AG04449 (cell line): ENCODE data around the gene CRABP2.

Experiments used
- CTCF ChIA-PET: fragments of 350-600 bp; formaldehyde crosslinking; extraction: SDS; loops from one replicate; lab custom pipeline; 2021; ENCODE audit warnings: antibody characterized with exemption; lab: Yijun Ruan, JAX
- POLR2A ChIA-PET: fragments of 400-600, 350-600 bp; formaldehyde crosslinking; extraction: SDS; loops from one replicate; lab custom pipeline; 2020; ENCODE audit warnings: antibody characterized with exemption, inconsistent platforms; lab: Yijun Ruan, JAX
- DNase-seq: peaks from one replicate; pipeline ENCODE4 v3.0.0-alpha.2; 2010; ENCODE audit warnings: low read depth, low spot score
- H3K4me3 ChIP-seq: 2 replicates; pipeline ENCODE4 v1.5.1; 2011; ENCODE audit warnings: low read depth, mild to moderate bottlenecking, control low read depth, low read length
- TF ChIP-seq, protein P1 (sequence below): IDR thresholded peaks from one replicate; pipeline ENCODE4 v1.5.1; 2011; ENCODE audit warnings: mild to moderate bottlenecking, moderate library complexity, low read length, control low read depth, inconsistent platforms; ENCODE audit not compliant: insufficient read depth; ENCODE audit errors: missing control alignments

The CRABP2 gene

DNA sequence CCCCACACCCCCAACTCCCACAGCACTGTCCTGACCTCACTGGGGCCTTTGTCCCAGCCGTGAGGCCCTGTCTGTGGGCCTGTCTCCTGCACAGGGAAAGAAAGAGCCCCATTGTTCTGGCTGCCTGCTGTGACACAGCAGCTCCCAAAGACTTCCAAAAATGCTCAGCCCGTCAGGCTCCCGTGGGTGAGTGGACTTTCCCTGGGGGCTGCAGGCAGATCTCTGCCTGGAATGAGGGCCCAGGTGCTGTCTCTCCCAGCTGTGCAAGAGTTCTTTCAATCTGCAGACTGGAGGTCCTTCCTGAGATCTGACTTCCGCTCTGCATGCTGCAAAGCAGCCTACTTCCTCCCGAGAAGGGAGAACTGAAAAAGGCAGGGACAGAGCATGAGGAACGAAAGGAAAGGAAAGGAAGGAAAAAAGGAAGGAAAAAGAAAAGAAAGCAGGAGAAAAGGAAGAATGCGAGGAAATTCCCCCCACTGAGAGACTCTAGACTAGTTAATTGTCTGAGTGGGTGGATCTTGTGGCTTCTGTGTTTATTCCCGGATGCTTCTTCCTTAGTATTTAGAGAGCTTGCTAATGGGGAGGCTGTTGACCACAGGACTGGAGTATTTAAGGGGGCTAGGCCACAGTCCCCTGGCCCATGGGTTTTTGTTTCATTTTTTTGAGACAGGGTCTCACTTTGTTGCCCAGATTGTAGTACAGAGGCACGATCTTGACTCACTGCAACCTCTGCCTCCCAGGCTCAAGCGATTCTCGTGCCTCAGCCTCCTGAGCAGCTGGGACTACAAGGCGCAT is 43.2 kb downstream of the CRABP2 start:
- no peak for DNase-seq
- ChIA-PET POLR2A (interaction anchor here (0.6 to 1.7 kb wide), 2 partner anchors 15 to 270 kb away, joined by 4 to 14 read pairs; partner anchors contain the start of gene NES), CTCF (interaction anchor here (1.0 to 13.1 kb wide), 12 partner anchors 15 to 276 kb away, joined by 3 to 506 read pairs (median 22); partner anchors contain the start of genes BCAN, HAPLN2, ISG20L2 and METTL25B)
- TF ChIP-seq, protein P1, sequence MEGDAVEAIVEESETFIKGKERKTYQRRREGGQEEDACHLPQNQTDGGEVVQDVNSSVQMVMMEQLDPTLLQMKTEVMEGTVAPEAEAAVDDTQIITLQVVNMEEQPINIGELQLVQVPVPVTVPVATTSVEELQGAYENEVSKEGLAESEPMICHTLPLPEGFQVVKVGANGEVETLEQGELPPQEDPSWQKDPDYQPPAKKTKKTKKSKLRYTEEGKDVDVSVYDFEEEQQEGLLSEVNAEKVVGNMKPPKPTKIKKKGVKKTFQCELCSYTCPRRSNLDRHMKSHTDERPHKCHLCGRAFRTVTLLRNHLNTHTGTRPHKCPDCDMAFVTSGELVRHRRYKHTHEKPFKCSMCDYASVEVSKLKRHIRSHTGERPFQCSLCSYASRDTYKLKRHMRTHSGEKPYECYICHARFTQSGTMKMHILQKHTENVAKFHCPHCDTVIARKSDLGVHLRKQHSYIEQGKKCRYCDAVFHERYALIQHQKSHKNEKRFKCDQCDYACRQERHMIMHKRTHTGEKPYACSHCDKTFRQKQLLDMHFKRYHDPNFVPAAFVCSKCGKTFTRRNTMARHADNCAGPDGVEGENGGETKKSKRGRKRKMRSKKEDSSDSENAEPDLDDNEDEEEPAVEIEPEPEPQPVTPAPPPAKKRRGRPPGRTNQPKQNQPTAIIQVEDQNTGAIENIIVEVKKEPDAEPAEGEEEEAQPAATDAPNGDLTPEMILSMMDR: no peak
- no peak overlapping the region for H3K4me3 ChIP-seq

DNA sequence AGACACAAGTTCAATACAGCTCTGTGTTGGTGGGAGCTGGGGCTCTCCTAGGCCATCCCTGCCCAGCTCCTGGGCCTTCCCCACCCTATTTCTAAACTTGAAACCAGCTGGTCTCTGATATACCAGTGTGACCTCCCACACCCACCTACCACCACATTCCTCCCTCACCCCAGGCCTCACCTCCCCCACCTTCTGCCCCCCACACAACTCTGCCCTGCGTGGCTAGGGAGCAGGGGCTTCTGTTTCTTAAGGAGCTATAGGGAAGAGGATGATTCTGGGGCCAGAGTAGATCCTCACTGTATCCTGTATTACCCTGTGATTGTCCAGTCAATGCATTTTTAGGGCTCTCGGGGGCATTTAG is 44.7 kb downstream of the CRABP2 start:
- POLR2A ChIA-PET: interaction anchor here (0.6 to 1.7 kb wide), 4 partner anchors 16 to 80 kb away, joined by 3 to 14 read pairs (median 3); partner anchors contain the start of genes METTL25B, MRPL24 and NES
- TF ChIP-seq, protein P1: no peak
- H3K4me3 ChIP-seq: no peak overlapping the region
- no peak for DNase-seq
- CTCF ChIA-PET: interaction anchor here (0.5 to 13.1 kb wide), 19 partner anchors 14 to 275 kb away, joined by 3 to 506 read pairs (median 5); partner anchors contain the start of genes BCAN, CRABP2, GPATCH4 and HAPLN2

DNA sequence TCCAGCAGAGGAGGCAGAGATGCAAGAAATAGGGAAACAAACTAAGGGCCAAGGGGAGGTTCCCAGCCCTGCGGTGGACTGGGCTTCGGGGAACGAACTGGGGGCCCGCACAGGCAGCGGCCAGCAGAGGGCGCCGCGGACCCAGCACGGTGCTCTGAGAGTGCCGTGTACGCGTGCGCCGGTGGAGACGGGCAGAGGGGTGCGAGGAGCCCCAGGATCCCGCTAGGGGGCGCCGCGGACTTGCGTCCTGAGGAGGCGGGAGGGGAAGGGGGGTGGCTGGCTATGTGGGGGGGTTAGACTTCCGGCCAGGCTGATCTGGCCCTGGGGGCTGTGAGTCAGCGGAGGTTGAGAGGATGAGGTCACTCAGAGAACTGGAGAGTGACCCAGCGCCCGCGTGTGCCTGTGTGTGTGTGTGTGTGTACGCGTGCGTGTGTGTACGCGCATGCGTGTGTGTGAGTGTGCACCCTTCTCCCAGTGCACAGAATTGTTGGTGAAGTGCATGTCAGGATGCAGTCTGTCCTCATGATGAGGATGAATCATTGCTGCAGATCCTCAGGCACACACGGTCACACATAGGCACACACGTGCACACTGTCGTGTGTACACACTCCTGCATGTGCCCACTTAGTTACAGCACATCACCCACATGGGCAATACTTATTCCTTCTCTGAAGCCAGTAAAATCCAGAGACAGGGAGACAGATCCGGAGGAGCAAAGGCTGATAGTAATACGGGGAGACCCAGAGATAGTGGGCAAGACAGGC is 45.2 kb downstream of the CRABP2 start:
- H3K4me3 ChIP-seq: no peak overlapping the region
- TF ChIP-seq, protein P1: peak; percentile 100
- POLR2A ChIA-PET: interaction anchor here (1.7 kb wide), 1 partner anchor 17 kb away, joined by 14 read pairs; the partner anchor contains the start of gene NES
- peak; percentile 77 for DNase-seq
- CTCF ChIA-PET: interaction anchor here (0.5 to 13.1 kb wide), 54 partner anchors 8 to 274 kb away, joined by 3 to 506 read pairs (median 4); partner anchors contain the start of genes BCAN, CRABP2, GPATCH4 and HAPLN2

DNA sequence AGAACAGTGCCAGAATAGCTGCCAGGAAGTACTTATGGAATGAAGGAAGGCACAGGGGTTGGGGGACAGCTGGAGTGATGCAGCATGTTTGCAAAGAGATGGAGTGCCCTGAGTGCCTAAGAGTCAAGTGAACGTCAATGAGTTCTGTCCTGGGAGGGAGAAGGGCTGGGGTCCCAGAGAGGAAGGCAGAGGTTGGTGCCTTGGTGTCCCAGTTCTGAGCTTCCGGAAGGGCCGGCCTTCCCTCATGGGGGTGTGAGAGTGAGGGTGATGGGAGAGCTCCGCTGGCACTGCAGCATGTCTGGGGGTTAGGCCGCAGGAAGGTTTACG is 45.8 kb downstream of the CRABP2 start:
- no peak overlapping the region for H3K4me3 ChIP-seq
- ChIA-PET CTCF (interaction anchor here (0.6 to 13.1 kb wide), 50 partner anchors 9 to 269 kb away, joined by 3 to 506 read pairs (median 4); partner anchors contain the start of genes BCAN, CRABP2, GPATCH4 and HAPLN2), POLR2A (interaction anchor here (0.6 kb wide), 1 partner anchor 17 kb away, joined by 4 read pairs; the partner anchor contains the start of gene NES)
- TF ChIP-seq, protein P1: no peak
- DNase-seq: no peak

DNA sequence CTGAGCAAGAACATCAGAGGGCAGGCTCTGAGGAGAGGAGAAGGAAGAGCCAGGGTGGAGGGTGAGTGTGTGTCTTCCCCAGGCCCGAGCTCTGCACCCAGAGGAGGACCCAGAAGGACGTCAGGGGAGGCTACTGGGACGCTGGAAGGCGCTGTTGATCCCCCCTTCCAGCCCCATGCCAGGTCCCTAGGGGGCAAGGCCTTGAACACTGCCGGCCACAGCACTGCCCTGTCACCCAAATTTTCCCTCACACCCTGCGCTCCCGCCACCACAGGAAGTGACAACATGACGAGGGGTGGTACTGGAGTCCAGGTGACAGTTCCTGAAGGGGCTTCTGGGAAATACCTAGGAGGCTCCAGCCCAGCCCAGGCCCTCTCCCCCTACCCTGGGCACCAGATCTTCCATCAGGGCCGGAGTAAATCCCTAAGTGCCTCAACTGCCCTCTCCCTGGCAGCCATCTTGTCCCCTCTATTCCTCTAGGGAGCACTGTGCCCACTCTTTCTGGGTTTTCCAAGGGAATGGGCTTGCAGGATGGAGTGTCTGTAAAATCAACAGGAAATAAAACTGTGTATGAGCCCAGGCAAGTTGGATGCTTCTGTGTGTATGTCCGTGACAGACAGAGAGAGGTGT is 46.3 kb downstream of the CRABP2 start:
- TF ChIP-seq, protein P1: no peak
- ChIA-PET CTCF (interaction anchor here (0.6 to 13.1 kb wide), 56 partner anchors 9 to 274 kb away, joined by 3 to 506 read pairs (median 4); partner anchors contain the start of genes BCAN, CRABP2, HAPLN2 and ISG20L2), POLR2A (interaction anchor here (0.6 kb wide), 1 partner anchor 18 kb away, joined by 4 read pairs; the partner anchor contains the start of gene NES)
- DNase-seq: no peak
- no peak overlapping the region for H3K4me3 ChIP-seq
